GM18951 (cell line): ENCODE measurements around the gene GNAT2.

Experiments
- POLR2A ChIP-seq: IDR thresholded peaks from 4 replicates; pipeline ENCODE4 v1.6.1; 2011; ENCODE audit warnings: mild to moderate bottlenecking; ENCODE audit not compliant: insufficient read length, insufficient read depth; ENCODE audit errors: extremely low read depth
- in situ Hi-C: fragments of 300-500 bp; cut with MboI; formaldehyde crosslinking; loops from one replicate; pipeline ENCODE4 v1.12.0; 2022; ENCODE audit warnings: low sequenced_read_pairs, mixed read lengths, inconsistent platforms; ENCODE audit not compliant: unreplicated experiment

GNAT2 gene

GRCh38 chr1:109567877-109568672 lies 51.3 kb downstream of the GNAT2 start:
- in situ Hi-C loops, result no loop called here
- no peak for TF ChIP-seq POLR2A

GRCh38 chr1:109566982-109567381 lies 52.4 kb downstream of the GNAT2 start:
- in situ Hi-C loops, result no loop called here
- TF ChIP-seq POLR2A, result no peak

- in situ Hi-C loops, result no loop called here
- TF ChIP-seq POLR2A, result no peak
Observed at GRCh38 chr1:109565241-109565640, 54.2 kb downstream of the GNAT2 start.

- TF ChIP-seq POLR2A, result no peak
- in situ Hi-C loops, result no loop called here
Observed at GRCh38 chr1:109564194-109564878, 55.1 kb downstream of the GNAT2 start.

- no peak for TF ChIP-seq POLR2A
- in situ Hi-C loops, result no loop called here
Observed at GRCh38 chr1:109559995-109560394, 59.4 kb downstream of the GNAT2 start.

DNA sequence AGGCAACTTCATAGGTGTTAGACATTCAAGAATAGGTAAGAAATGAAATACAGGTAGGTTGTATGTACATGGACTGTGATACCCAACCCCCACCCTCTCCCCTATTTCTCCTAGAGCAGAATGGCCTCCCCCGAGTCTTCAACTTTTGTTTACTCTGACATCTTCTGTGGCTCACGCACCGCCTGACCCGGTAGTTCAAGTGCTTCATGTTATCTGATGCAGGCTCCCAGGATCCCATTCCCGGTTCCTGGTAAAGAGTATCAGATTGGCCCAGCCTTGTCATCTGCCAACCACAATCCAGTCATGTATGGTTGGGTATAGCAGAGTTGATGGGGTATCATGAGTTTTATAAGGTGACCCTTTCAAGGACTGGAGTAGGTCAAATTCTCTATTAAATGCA lies 61.9 kb downstream of the GNAT2 start:
- no peak for TF ChIP-seq POLR2A
- in situ Hi-C loops, result no loop called here

GRCh38 chr1:109556563-109556962 lies 62.9 kb downstream of the GNAT2 start:
- TF ChIP-seq POLR2A, result no peak
- in situ Hi-C loops, result no loop called here
